PFSK-1 (cell line): ENCODE results near the gene TECRL.

ENCODE experiments used
- POLR2AphosphoS5 ChIP-seq: IDR thresholded peaks from 2 replicates; pipeline ENCODE4 v1.6.1; 2012; ENCODE audit warnings: low read depth, mild to moderate bottlenecking, control low read depth, low read length, moderate library complexity
- SIN3A ChIP-seq: IDR thresholded peaks from 2 replicates; pipeline ENCODE4 v1.6.1; 2012; ENCODE audit warnings: mild to moderate bottlenecking, low read length, moderate library complexity, borderline replicate concordance; ENCODE audit not compliant: insufficient read depth
- TAF1 ChIP-seq: IDR thresholded peaks from 2 replicates; pipeline ENCODE4 v1.6.1; 2012; ENCODE audit warnings: low read length, control low read depth, borderline replicate concordance; ENCODE audit not compliant: insufficient read depth

DNA sequence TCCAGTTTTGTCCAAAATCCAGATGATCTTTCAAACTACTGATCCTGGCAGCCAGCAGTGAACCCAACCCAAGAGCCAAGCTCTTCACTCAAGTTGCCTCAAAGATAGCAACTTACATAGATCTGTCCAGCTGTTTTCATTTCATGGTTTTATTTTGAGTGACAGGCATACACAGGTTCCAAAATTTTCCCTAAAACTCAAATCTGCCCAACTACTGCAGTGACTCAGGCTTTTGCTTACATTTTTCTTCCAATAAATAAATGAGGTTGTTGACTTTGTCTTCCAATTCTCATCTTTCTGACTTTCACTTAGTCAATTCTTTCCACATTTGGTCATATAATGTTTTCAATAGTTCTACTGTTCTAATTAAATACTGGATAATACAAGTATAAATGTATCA is 158.8 kb downstream of the TECRL start:
- TF ChIP-seq POLR2AphosphoS5 = no peak
- TF ChIP-seq TAF1 = no peak
- no peak for TF ChIP-seq SIN3A
